Medulla oblongata (tissue), 1 donor: ENCODE measurements around the gene NRSN1.
"Not testable (repeated sequence)": the region's sequence is repeated elsewhere in the genome, so short reads cannot be mapped to it uniquely, and the experiment has no call there.

ENCODE experiments used
- DNase-seq: peaks from one replicate; pipeline ENCODE4 v3.0.0-alpha.2; 2015; ENCODE audit errors: extremely low spot score

Gene NRSN1

DNA sequence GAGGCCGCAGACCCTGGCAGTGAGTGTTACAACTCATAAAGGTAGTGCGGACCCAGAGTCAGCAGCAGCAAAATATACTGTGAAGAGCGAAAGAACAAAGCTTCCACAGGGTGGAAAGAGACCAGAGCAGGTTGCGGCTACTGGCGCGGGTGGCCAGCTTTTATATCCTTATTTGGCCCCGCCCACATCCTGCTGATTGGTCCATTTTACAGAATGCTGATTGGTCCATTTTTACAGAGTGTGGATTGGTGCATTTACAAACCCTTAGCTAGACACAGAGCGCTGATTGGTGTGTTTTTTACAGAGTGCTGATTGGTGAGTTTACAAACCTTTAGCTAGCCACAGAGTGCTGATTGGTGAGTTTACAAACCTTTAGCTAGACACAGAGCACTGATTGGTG is 16.7 kb downstream of the NRSN1 start:
- DNase-seq: not testable (repeated sequence)

GRCh38 chr6:24145690-24146131 is 19.7 kb downstream of the NRSN1 start:
- no peak for DNase-seq

- no peak for DNase-seq
Observed at GRCh38 chr6:24146871-24147270, 20.9 kb downstream of the NRSN1 start.

GRCh38 chr6:24147511-24148153 is 21.6 kb downstream of the NRSN1 start:
- DNase-seq: no peak

- no peak for DNase-seq
Observed at GRCh38 chr6:24148154-24148570, 22.1 kb downstream of the NRSN1 start.

DNA sequence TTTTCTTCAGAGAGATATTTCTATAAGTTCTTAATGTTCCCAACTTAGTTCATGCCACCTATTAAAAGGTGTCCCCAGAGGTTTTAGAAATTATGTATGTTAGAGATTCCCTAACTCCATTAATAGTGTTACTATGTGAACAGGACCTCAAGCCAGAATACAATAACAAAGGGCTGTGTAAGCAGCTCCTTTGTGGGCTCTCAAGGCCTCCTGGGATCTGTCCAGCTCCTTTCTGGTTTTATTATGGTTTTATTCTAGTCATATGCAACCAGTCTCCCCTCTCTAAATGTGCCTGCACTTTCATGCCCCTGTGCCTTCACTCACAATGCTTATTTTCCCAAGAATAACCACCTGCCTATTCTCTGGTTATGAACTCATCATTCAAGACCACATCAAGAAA is 22.7 kb downstream of the NRSN1 start:
- DNase-seq: no peak

- no peak for DNase-seq
Observed at GRCh38 chr6:24149296-24149695, 23.3 kb downstream of the NRSN1 start.

DNA sequence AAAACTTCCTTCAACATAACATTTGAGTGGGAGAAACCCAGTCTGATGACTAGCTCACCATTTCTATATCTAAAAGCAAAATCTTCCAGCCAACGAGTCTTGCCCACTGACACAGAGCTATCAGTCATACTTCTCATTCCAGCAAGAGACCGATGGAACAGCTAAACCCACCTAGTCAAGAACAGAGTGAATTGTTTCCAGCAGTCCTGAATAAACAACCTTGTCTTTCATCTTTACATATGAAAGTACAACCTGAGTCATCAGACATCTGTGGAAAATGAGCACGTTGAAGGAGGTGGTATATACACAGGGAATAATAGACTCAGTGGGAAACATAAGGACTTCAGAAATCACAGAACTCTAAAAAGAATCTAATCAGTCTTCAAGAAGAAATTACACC is 23.8 kb downstream of the NRSN1 start:
- DNase-seq: no peak

DNA sequence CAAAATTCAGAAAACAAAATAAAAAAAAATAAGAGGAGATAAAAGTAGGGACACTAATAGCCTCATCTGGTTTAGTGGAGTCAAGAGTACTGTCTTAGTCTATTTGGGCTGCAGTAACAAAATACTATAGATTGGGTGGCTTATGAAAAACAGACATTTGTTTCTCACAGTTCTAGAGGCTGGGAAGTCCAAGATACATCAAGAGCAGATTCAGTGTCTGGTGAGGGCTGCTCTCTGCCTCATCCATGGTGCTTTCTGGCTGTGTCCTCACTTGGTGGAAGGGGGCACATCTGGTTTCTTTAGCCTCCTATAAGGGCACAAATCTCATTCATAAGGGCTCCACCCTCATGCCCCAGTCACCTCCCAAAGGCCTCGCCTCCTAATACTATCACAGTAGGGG is 26.0 kb downstream of the NRSN1 start:
- DNase-seq: no peak

- DNase-seq: no peak
Observed at GRCh38 chr6:24154121-24154520, 28.1 kb downstream of the NRSN1 start.

GRCh38 chr6:24157886-24158285 is 31.9 kb downstream of the NRSN1 start:
- no peak for DNase-seq

DNA sequence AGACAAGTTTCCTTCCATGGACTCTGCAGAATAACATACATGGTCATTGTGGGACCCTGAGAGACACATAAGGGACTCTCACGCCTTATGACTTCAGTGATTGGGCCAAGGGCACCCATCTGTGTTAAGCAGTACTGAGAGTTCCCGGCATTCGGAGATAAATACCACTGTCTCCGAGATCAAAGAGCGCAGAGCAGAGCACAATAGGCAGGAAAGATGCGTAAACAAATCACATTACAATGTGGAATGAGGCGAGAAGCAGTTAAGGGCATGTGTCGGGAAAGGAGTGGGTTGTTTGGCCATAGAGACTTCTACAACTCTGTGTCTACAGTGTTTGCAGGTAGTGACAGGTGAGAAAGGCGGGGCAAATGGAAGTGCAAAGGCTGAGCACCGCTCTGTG is 57.6 kb downstream of the NRSN1 start:
- no peak for DNase-seq

DNA sequence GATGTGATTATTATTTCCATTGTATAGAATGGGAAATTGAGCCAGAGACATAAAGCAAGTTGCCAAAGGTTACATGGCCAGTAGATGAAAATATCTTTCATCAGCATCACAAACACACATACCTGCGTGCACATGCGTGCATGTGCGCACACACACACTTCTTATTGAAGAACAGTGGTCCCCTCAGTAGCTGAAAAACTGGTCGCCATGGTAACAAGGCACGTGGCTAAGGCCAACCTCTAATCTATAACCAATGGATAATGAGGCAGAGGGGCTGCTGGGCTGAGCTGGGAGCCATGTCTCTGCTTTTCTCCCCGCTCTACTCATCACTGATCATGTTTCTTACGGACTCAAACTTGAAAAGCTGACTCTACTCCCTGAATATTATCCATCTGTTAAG is 60.3 kb downstream of the NRSN1 start:
- no peak for DNase-seq

DNA sequence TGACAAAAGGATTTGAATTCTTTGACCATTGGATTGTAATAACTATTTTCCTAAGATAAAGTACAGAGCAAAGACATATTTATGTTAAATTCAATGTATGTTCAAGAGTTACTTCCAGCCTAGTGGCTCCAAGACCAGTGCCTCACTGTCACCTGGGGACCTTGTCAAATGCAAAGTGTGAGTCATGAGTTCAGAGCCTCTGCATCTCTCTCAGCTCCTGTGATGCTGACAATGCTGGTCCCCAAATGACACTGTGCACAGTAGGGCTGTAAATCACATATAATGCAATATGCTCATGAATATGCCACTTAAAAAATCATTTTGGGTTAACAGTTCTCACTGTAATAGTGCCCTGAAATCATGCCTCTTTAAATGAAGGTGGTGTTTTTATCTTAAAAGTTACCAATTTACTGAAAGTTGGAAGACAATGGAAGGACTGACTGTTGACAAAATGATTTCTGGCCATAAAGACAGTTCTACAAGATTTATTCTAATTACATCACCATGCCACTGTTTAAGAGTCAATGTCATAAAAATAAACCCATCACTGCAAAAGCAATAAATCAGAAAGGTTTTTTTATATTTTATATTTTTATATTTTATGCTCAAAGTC is 62.1 kb downstream of the NRSN1 start:
- no peak for DNase-seq

- DNase-seq: no peak
Observed at GRCh38 chr6:24188578-24189080, 62.6 kb downstream of the NRSN1 start.

- DNase-seq: no peak
Observed at GRCh38 chr6:24191346-24191745, 65.3 kb downstream of the NRSN1 start.

DNA sequence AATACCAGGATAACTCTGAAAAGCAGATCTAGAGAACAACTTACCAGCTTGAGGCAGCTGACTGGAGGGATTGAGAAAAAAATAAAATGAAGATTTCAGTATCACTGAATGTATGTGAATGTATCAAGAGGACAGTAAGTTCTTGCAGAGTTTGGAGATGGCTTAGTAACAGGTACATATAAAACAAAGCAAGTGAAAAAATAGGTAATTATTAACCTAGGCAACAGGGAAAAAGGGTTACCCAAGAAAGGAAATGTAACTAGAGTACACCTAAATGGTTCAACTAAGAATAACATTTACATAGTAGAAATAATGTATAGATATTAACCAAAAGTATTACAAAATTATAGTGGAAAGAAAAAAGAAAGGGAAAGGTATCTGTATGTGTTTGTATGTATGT is 67.3 kb downstream of the NRSN1 start:
- DNase-seq: no peak

GRCh38 chr6:24194978-24195700 is 69.1 kb downstream of the NRSN1 start:
- no peak for DNase-seq

DNA sequence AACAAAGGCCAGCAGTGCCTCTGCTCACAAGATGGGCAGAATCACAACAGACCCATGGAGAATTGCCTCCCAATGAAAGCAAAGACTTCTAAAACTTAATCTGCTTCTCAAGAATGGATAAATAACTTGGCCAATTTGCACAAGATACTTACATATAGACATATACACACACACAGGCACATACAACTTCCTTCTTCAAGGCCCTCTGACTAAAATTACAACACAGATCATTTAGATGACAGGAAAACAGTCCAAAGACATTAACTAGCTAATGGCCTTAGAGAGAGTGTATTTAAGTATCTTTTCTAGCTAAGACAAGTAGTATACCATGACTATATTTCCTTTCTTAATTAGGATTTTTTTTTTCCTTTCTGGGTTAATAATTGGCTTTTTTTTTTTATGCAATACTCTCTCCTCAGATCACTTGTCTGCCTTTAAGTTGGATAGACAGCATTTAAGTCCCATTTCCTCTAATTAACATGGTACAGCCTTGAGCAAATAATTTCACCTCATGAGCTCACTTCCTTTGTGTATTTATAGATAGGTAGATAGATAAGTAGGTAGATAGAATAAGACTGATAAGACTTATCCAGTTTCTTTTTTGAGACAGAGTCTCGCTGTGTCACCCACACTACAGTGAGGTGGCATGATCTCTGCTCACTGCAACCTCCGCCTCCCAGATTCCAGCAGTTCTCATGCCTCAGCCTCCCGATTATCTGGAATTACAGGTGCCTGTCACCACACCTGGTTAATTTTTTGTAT is 70.0 kb downstream of the NRSN1 start:
- no peak for DNase-seq
